OCI-LY3 (cell line): ENCODE measurements around the gene TLR3.

Source experiments
- H2AFZ ChIP-seq: fragments of 200-600, 300-600 bp; shearing (Covaris generic); 2 replicates; pipeline ENCODE4 v1.6.0; 2014; ENCODE audit warnings: antibody characterized with exemption, low read depth, low read length
- H3K27ac ChIP-seq: fragments of 200-600, 300-600 bp; sonication (generic); 2 replicates; pipeline ENCODE4 v1.5.1; 2014; ENCODE audit warnings: mild to moderate bottlenecking, low read length, moderate library complexity, mixed read lengths
- H3K27me3 ChIP-seq: fragments of 200-600, 300-600 bp; sonication (generic); 2 replicates; pipeline ENCODE4 v1.6.1; 2014; ENCODE audit warnings: low read depth, low read length, mixed read lengths
- H3K36me3 ChIP-seq: fragments of 200-600, 300-600 bp; sonication (generic); replicated peaks from 2 replicates; pipeline ENCODE3; 2014; ENCODE audit warnings: low read depth, low read length, mixed read lengths
- H3K4me1 ChIP-seq: fragments of 300-600, 200-600 bp; sonication (generic); 2 replicates; pipeline ENCODE4 v1.6.1; 2014; ENCODE audit warnings: low read length, mixed read lengths
- H3K4me2 ChIP-seq: fragments of 200-600, 300-600 bp; sonication (generic); 2 replicates; pipeline ENCODE4 v1.6.1; 2014; ENCODE audit warnings: low read length, mixed read lengths
- H3K4me3 ChIP-seq: fragments of 300-600, 200-600 bp; sonication (generic); 2 replicates; pipeline ENCODE4 v1.5.1; 2014; ENCODE audit warnings: antibody characterized with exemption, mild to moderate bottlenecking, low read length, moderate library complexity
- H3K79me2 ChIP-seq: fragments of 300-600, 200-600 bp; shearing (Covaris generic); 2 replicates; pipeline ENCODE4 v1.6.1; 2014; ENCODE audit warnings: mild to moderate bottlenecking, low read length, mixed read lengths
- H3K9ac ChIP-seq: fragments of 300-600, 200-600 bp; shearing (Covaris generic); 2 replicates; pipeline ENCODE4 v1.6.0; 2014; ENCODE audit warnings: mild to moderate bottlenecking, low read length, moderate library complexity
- H3K9me3 ChIP-seq: fragments of 200-600, 300-600 bp; shearing (Covaris generic); 2 replicates; pipeline ENCODE4 v1.6.1; 2014; ENCODE audit warnings: low read length, mixed read lengths; ENCODE audit not compliant: insufficient read depth
- H4K20me1 ChIP-seq: fragments of 200-600, 300-600 bp; sonication (generic); 2 replicates; pipeline ENCODE4 v1.6.1; 2016; ENCODE audit warnings: low read length, mixed read lengths; ENCODE audit not compliant: insufficient read depth
- CTCF ChIP-seq: fragments of 200-600, 300-600 bp; sonication (generic); IDR thresholded peaks from 2 replicates; pipeline ENCODE4 v1.5.1; 2014; ENCODE audit warnings: antibody characterized with exemption, low read length, low read depth
- EZH2phosphoT487 ChIP-seq: fragments of 200-600 bp; shearing (Covaris generic); IDR thresholded peaks from 2 replicates; pipeline ENCODE4 v1.6.1; 2018; ENCODE audit warnings: antibody characterized with exemption, mixed run types, low read depth

The TLR3 gene

DNA sequence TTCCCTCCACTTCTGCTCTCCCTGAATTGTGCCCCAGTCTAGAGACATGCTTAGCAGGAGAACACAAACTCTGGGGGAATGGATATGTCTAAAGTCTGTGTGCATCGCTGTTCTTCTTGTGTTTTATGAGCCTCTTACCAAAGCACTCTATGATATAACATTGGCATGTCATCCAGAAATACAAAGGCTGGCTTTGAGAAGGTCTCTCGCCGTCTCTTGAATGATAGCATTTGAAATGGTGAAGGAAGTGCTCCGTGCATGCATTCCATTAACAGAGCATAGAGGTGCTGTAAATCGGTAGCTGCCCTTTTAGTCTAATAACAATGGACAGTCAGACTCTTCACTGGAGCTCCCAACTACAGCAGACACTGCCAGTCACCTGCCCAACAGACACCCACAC, 28.4 kb downstream of the TLR3 start:
- Histone ChIP-seq H3K9ac (no peak overlapping the region), H3K4me2 (no peak overlapping the region), H3K36me3 (no peaks in the 10 kb centered on the region), H3K9me3 (no peaks in the 10 kb centered on the region), H3K27ac (no peak overlapping the region), H3K27me3 (no peaks in the 10 kb centered on the region), H4K20me1 (no peaks in the 10 kb centered on the region), H3K4me1 (no peaks in the 10 kb centered on the region), H3K79me2 (no peaks in the 10 kb centered on the region), H2AFZ (no peak overlapping the region), H3K4me3 (no peak overlapping the region)
- no peak for TF ChIP-seq CTCF
- TF ChIP-seq EZH2phosphoT487 = no peak

GRCh38 chr4:186102931-186103330, 34.0 kb downstream of the TLR3 start:
- H3K4me1 ChIP-seq = no peaks in the 10 kb centered on the region
- H3K4me3 ChIP-seq = no peak overlapping the region
- H3K27me3 ChIP-seq = peaks cover 4% of the 10 kb centered on the region; the same call in 1 of the 2 replicates
- no peak overlapping the region for H3K4me2 ChIP-seq
- H2AFZ ChIP-seq = no peak overlapping the region
- H4K20me1 ChIP-seq = no peaks in the 10 kb centered on the region
- H3K9me3 ChIP-seq = no peaks in the 10 kb centered on the region
- TF ChIP-seq CTCF = no peak
- TF ChIP-seq EZH2phosphoT487 = no peak
- no peak overlapping the region for H3K27ac ChIP-seq
- no peaks in the 10 kb centered on the region for H3K79me2 ChIP-seq
- H3K9ac ChIP-seq = no peak overlapping the region
- no peaks in the 10 kb centered on the region for H3K36me3 ChIP-seq

DNA sequence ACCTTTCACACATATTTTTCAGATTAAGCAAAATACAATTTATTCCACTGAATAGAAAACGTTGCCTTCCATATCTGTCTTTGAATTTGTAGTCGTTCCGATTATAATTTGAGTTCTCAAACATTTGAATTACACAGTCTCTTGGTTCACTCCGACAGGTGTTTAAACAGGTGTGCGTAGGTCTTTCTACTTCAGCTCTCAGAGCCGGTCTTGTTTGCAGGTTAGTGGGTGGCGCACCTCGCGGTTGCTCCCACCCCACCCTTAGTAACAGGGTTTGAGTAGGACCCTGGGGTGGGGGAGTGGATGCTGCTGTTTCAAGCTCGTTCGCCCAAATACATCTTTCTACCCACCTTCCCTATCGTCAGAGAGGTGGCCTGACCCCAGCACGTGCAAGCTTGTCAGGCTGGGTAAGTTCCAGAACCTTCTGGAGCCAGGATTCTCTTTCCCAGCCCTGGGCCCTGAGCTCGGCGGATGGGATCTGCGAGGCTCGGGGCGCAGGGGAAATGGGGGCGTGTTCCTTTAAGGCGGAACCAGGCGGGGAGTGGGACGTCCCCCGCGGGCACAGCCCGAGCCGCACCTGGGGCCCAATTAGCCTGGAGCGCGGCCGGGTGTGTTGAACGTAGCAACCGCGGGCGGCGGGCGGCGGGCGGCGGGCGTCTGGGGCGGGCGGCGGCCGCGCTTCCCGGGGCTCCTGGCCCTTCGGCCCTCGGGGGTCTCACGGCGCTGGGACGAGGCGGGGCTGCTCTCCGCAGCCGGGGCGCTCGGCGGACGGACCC, 35.3 kb downstream of the TLR3 start, which contains the start of gene FAM149A:
Gene FAM149A, plus strand, starts transcription at position 591 of the 776 bp plus-strand sequence.
- H3K36me3 ChIP-seq = no peaks in the 10 kb centered on the region
- H3K4me3 ChIP-seq = peak within 1 kb of the TSS; percentile 71
- no peaks in the 10 kb centered on the region for H4K20me1 ChIP-seq
- no peaks in the 10 kb centered on the region for H3K79me2 ChIP-seq
- H3K4me1 ChIP-seq = no peaks in the 10 kb centered on the region
- H3K9me3 ChIP-seq = no peaks in the 10 kb centered on the region
- H3K4me2 ChIP-seq = peak within 1 kb of the TSS; percentile 64
- H3K27me3 ChIP-seq = peaks cover 4% of the 10 kb centered on the region; the same call in 1 of the 2 replicates
- no peak for TF ChIP-seq EZH2phosphoT487
- no peak for TF ChIP-seq CTCF
- H3K27ac ChIP-seq = no peak within 1 kb of the TSS
- H2AFZ ChIP-seq = no peak within 1 kb of the TSS
- peak within 1 kb of the TSS; percentile 50 for H3K9ac ChIP-seq

DNA sequence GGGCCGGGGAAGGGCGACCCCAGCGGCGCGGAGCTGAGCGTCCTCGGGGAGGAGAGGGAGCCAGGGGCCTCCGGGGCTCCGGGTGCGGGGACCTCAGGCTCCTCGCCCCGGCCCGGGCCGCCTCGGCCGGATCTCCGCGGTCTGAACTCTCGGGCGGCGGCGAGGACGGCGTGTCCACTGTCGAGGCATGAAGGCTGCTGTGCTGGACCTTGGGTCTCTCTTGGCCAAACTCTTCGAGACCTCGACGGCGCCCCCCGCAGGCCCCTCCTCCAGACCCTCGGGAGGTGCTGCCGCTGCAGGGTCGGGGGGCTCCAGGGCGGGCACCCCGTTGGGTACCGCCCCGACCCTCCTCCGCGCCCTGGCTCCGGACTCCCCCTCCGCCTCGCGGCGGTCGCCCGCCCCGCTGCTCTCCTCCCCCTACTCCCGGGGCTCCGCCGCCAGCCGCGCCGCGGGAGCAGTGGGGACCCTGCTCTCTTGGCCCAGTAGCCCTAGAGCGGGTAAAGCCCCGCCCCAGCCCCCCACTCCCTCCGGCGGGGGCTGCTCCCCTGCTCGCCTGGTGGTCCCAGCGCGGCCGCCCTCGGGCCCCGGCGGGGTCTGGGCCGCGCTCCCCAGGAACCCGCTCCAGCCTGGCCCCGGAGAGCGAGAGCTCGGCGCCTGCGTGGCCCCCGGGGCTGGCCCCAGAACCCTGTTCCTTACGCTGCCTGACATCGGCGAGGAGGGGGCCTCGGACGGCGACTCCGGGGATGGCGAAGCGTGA, 36.1 kb downstream of the TLR3 start:
- H3K9ac ChIP-seq = peak overlapping the region; percentile 50
- peaks cover 4% of the 10 kb centered on the region; the same call in 1 of the 2 replicates for H3K27me3 ChIP-seq
- no peak for TF ChIP-seq EZH2phosphoT487
- no peak for TF ChIP-seq CTCF
- no peak overlapping the region for H2AFZ ChIP-seq
- H3K27ac ChIP-seq = no peak overlapping the region
- peak overlapping the region; percentile 71 for H3K4me3 ChIP-seq
- no peaks in the 10 kb centered on the region for H3K4me1 ChIP-seq
- H3K79me2 ChIP-seq = no peaks in the 10 kb centered on the region
- no peaks in the 10 kb centered on the region for H3K9me3 ChIP-seq
- no peaks in the 10 kb centered on the region for H3K36me3 ChIP-seq
- H3K4me2 ChIP-seq = peak overlapping the region; percentile 64
- no peaks in the 10 kb centered on the region for H4K20me1 ChIP-seq
